ENCODE data around the gene MEX3C. TPM values are rescaled to one million over a fixed set of nuclear protein-coding genes. Genes with fewer than 3 reads are reported as not detected.

MEX3C gene
- polyA plus RNA-seq, 6 donors from 2014 or later = 6.6 to 13.4 (median 8.7) TPM

DNA sequence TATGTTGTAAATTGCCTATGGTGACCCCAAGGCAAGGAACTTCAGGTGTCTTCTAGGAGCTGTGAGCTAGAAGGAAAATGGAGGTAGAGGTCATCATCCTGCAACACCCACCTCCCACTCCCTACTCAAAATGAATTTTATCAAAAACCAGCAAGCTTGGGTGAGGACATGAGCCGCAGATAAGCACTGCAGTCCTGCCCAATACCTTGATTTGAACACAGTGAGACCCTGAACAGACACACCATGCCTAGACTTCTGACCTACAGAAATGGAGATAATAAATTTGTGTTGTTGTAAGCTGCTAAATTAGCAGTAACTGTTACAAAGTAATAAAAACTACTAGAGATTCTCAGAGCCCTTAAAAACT, 13.4 kb downstream of the MEX3C start:
- Mint-ChIP-seq H3K27me3 (no peaks in the 10 kb centered on the region), H3K4me3 (no peak overlapping the region), H3K9me3 (no peaks in the 10 kb centered on the region), H3K36me3 (peaks cover 0 to 8% of the 10 kb centered on the region in 2 donors), H3K27ac (peak overlapping the region in 1 of 6 donors; percentile 1), H3K4me1 (peaks cover 46 to 76% (median 70%) of the 10 kb centered on the region in 3 donors)
- ATAC-seq (ENCODE audit: low read depth in 2 of 2) (no peak), DNase-seq (no peak)

DNA sequence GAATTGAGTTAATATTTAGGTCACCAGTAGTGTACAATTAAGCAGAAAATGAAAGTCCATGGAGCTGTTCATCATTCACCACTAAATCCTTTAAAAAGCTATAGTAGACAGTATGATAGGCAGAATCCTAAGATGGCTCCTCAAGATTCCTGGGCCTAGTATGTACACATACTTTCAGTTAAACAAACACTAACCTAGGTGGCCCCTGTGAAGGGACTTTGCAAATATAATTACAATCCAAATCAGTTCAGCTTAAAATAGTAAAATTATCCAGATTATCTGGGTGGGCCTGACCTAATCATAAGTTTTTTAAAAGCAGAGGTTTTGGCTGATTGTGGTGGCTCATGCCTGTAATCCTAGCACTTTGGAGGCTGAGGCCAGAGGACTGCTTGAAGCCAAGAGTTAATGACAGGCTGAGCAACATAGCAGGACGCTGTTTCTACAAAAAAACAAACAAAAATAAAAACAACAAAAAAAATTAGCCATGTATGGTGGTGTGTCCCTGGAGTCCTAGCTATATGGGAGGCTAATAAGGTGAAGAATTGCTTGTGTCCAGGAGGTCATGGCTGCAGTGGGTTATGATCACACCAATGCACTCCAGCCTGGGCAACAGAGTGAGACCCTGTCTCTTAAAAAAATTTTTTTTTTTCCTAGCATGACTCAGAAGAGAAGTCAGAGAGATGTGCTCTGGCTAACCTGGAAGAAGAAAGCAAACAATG, 13.9 kb downstream of the MEX3C start:
- Mint-ChIP-seq H3K27me3 (no peaks in the 10 kb centered on the region), H3K4me3 (no peak overlapping the region), H3K27ac (peak overlapping the region in 3 of 6 donors; percentile 1 to 44 (median 24)), H3K36me3 (peaks cover 0 to 8% of the 10 kb centered on the region in 2 donors), H3K4me1 (peaks cover 46 to 73% (median 70%) of the 10 kb centered on the region in 3 donors), H3K9me3 (no peaks in the 10 kb centered on the region)
- DNase-seq (no peak), ATAC-seq (ENCODE audit: low read depth in 2 of 2) (no peak)

DNA sequence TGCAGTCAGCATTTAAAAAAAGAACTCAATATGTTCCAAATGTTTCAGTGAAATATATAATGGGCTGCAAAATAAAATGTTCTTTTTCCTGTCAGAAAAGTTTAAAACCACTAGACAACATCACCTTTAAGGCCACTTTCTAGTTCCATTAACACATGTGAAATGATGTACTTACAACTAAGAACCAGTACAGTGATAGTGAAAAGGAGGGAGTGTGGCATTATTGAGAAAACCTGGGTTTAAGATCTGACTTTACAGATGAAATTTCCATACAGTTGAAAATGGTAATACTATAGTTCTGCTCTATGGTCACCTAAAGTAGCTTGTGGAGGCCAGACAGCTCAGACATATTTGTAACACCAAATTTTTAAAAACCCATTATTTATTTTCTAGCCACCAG, 14.7 kb downstream of the MEX3C start:
- Mint-ChIP-seq H3K4me3 (no peak overlapping the region), H3K9me3 (no peaks in the 10 kb centered on the region)
- DNase-seq = no peak

DNA sequence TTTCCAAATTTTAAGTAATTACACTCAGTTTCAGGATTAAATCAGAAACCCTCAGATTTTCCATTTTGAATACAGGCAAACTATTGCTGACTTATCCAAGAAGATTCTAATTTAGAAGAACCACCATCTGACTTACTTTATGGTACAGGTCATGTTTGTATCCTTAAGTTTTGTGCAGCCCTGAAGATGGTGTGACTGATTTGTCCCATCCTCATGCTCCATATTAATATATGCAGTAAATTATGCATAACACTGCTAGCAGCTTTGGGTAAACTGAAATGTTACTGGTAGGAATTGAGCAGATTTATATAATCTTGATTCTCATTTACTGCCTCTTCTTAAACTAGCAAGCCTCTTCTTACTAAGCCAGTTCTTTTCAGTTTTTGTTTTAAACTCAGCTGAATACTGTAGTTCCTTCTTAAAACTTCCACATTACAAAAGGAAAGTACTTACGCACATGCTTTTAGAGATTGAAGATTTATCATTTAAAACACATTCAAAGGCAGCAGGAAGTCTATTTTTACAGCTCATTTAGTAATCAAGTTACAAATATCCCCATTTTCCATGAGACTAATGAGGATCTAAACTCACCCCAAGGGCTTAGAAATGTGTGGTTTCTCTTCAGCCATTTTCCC, 25.7 kb downstream of the MEX3C start:
- Mint-ChIP-seq H3K4me3 (peak overlapping the region in 3 of 8 donors; percentile 10 to 33 (median 18)), H3K36me3 (peaks cover 6 to 8% of the 10 kb centered on the region in 2 donors), H3K9me3 (peaks cover 0 to 2% (median 0%) of the 10 kb centered on the region in 7 donors), H3K27ac (peak overlapping the region; percentile 27 to 91 (median 81)), H3K4me1 (peaks cover 26 to 52% (median 41%) of the 10 kb centered on the region in 3 donors), H3K27me3 (no peaks in the 10 kb centered on the region)
- ATAC-seq (ENCODE audit: low read depth in 2 of 2) (no peak), DNase-seq (no peak)

More for the DNA sequence above, 14.7 kb downstream of the MEX3C start:
- Mint-ChIP-seq H3K27ac (peak overlapping the region in 1 of 6 donors; percentile 24), H3K36me3 (peaks cover 0 to 8% of the 10 kb centered on the region in 2 donors), H3K27me3 (no peaks in the 10 kb centered on the region), H3K4me1 (peaks cover 41 to 71% (median 63%) of the 10 kb centered on the region in 3 donors)
- no peak for ATAC-seq (ENCODE audit: low read depth in 2 of 2)

DNA sequence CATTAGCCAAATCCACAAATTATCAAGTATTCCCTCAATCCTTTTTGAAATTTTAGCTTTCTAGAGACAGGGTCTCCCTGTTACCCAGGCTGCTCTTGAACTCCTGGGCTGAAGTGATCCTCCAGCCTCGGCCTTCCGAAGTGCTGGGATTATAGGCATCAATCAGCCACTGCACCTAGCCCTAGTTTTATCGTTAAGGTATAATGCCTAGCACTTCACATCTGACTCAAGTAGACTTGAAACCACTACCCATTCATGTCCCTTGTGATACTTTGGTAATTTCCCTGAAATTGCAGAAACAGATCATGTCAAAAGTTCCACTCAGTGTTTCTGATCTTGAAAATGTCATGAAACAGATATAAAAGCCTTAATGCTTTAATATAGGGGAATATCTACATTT, 26.3 kb downstream of the MEX3C start:
- peaks cover 0 to under 1% (median 0%) of the 10 kb centered on the region in 7 donors for H3K9me3 Mint-ChIP-seq
- no peak for ATAC-seq (ENCODE audit: low read depth in 2 of 2)
- H3K4me1 Mint-ChIP-seq = peaks cover 26 to 52% (median 36%) of the 10 kb centered on the region in 3 donors
- DNase-seq = no peak
- peaks cover 1 to 2% of the 10 kb centered on the region in 2 donors for H3K36me3 Mint-ChIP-seq
- peak overlapping the region in 1 of 6 donors; percentile 29 for H3K27ac Mint-ChIP-seq
- H3K4me3 Mint-ChIP-seq = no peak overlapping the region
- no peaks in the 10 kb centered on the region for H3K27me3 Mint-ChIP-seq

DNA sequence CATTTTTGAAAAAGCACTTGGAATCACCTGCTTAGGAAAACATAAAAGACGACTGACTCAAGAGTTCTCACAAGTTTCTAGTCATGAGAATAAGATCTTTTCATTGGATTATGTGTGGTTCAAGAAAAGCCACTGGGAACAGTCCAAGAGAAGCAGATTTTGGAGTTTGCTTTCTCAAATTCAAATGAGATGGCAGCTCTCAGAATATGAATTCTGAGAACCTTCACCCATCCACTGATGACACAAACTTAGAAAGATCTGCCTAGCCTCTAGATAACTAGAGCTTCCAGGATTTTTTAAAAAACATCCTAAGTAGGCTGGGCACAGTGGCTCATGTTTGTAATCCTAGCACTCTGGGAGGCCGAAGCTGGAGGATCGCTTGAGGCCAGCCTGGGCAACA, 26.8 kb downstream of the MEX3C start:
- H3K9me3 Mint-ChIP-seq = no peaks in the 10 kb centered on the region
- H3K27me3 Mint-ChIP-seq = no peaks in the 10 kb centered on the region
- no peak overlapping the region for H3K27ac Mint-ChIP-seq
- H3K36me3 Mint-ChIP-seq = no peaks in the 10 kb centered on the region
- DNase-seq (no peak), ATAC-seq (ENCODE audit: low read depth in 2 of 2) (no peak)
- H3K4me1 Mint-ChIP-seq = peaks cover 26 to 52% (median 35%) of the 10 kb centered on the region in 3 donors
- H3K4me3 Mint-ChIP-seq = no peak overlapping the region

DNA sequence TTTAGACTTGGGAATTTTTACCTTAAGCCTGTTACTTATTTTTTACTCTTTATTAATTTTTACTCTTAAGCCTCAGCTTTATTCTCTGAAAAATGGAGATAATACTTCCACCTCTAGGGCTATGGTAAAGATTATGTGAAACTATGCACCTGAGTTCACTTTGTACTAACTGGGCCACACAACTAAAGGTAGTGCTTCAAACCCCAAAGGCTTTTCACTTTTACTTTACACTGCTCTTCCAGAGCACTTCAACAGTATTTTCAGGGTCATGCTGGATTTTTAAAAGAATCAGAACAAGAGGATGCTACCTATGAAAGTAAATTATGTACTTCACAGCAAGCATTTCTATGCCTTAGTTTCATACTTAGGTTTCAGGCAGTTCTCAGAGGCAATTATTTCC, 27.8 kb downstream of the MEX3C start:
- ATAC-seq (ENCODE audit: low read depth in 2 of 2) = no peak
- Mint-ChIP-seq H3K27me3 (no peaks in the 10 kb centered on the region), H3K9me3 (no peaks in the 10 kb centered on the region), H3K4me3 (no peak overlapping the region), H3K27ac (peak overlapping the region in 2 of 6 donors; percentile 26 to 47), H3K36me3 (no peaks in the 10 kb centered on the region), H3K4me1 (peaks cover 26 to 54% (median 35%) of the 10 kb centered on the region in 3 donors)
- DNase-seq = no peak

DNA sequence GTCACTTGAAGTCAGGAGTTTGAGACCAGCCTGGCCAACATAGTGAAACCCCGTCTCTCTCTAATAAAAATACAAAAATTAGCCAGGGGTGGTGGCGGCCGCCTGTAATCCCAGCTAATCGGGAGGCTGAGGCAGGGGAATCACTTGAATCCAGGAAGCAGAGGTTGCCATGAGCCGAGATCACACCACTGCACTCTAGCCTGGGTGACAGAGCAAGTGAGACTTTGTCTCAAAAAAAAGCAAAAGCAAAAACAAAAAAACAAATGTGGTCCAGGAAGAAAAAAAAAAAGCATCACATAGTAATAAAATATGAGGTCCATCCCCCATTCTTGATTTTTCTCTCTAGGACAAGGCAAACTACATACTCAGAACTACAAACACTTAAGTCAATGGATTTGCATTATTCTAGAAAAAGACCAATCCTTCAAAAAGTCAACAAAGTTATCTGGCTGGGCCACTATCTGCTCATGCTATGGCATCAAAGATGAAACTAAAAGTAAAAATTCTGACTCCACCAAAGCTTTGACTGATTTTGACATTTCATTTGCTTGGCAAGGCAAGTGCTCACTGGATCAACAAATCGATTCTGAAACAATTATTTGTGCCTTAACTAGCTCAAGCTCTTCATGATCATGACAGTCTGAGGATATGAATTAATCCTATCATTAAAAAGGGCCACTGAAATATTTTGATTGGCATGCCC, 28.4 kb downstream of the MEX3C start:
- Mint-ChIP-seq H3K27me3 (no peaks in the 10 kb centered on the region), H3K9me3 (no peaks in the 10 kb centered on the region), H3K36me3 (no peaks in the 10 kb centered on the region), H3K4me1 (peaks cover 26 to 54% (median 35%) of the 10 kb centered on the region in 3 donors), H3K4me3 (no peak overlapping the region), H3K27ac (no peak overlapping the region)
- no peak for ATAC-seq (ENCODE audit: low read depth in 2 of 2)
- no peak for DNase-seq

DNA sequence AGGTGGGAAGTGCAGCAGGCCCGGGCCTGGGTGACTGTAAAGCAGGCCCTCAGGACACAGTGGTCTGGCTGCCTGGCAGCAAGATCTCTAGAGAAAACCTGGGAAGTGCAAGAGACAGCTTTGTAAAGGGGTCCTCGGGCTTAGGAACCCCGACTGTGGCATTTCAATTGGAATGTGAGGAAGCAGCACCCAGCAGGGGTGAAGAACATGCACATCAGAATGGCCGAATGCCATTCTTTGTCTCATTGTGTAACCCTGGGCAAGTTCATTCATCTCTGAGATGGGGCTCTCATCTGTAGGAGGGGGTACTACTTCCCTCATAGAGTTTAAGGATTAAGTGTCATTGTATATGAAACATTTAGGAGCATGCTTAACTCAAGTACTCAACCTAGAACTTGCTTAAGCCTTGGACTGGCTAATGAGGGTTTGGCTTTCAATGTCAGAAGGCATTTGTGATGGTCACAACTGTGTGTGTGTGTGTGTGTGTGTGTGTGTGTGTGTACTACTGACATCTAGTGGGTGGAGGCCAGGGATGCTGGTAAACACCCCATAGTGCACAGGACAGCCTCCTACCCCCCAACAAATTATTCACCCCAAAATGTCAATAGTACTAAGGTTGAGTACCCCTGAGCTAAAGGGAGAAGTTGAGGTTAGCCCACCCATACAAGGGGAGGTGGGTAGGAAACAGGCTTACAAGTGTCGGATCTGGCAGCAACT, 29.3 kb downstream of the MEX3C start:
- no peak overlapping the region for H3K4me3 Mint-ChIP-seq
- H3K27ac Mint-ChIP-seq = peak overlapping the region in 3 of 6 donors; percentile 59 to 70 (median 69)
- no peaks in the 10 kb centered on the region for H3K9me3 Mint-ChIP-seq
- no peaks in the 10 kb centered on the region for H3K36me3 Mint-ChIP-seq
- ATAC-seq (ENCODE audit: low read depth in 2 of 2) (peak in 1 of 2 donors; percentile 32), DNase-seq (no peak)
- H3K27me3 Mint-ChIP-seq = no peaks in the 10 kb centered on the region
- peaks cover 26 to 51% (median 35%) of the 10 kb centered on the region in 3 donors for H3K4me1 Mint-ChIP-seq

DNA sequence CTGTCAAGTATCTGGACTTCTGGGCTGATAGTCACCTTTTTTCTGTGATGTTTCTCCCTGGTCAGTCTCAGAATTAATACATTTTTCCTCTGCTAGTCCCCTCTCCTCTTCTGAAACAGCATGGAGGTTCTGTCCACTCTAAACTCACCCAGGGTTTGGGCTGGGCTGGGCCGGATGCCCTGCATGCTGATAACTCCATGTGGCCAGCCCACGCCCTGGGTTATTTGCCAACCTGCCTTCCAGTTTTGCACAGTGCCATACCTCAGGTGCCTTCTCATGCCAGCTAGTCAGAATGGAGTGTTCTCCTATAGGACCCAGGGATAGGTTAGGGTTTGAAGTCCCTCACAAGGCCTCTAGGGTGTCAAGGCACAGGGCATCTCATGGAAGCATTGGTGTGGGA, 32.2 kb downstream of the MEX3C start:
- Mint-ChIP-seq H3K9me3 (no peaks in the 10 kb centered on the region), H3K27me3 (no peaks in the 10 kb centered on the region), H3K27ac (peak overlapping the region in 2 of 6 donors; percentile 12 to 76), H3K4me1 (peaks cover 14 to 29% (median 18%) of the 10 kb centered on the region in 3 donors), H3K4me3 (no peak overlapping the region), H3K36me3 (no peaks in the 10 kb centered on the region)
- ATAC-seq (ENCODE audit: low read depth in 2 of 2) (no peak), DNase-seq (no peak)

DNA sequence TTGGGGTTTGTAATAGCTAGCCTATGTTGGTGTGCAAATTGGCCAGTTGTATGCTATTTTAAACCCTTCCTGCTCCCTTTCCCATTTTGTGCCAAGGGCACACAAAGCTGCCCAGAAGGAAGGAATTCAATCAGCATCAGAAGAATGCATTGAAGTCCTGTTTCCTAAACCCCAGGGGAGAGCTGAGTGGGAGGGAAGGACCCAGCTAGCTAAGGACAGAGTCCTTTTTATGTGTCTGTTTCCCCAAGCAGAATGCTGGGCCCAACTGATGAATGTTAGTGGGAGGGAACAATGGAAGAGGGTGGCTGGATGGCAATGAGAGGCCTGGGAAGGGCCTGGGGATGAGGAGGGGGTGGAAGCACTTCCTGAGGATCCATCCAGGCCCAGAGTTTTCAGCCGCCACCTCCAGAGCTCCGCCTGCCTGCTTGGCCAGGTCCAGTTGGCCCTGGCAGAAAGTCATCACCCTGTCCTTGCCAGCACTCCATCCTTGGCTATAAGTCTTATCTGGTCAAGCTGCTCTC, 32.7 kb downstream of the MEX3C start:
- DNase-seq (no peak), ATAC-seq (ENCODE audit: low read depth in 2 of 2) (no peak)
- H3K9me3 Mint-ChIP-seq = no peaks in the 10 kb centered on the region
- peak overlapping the region in 1 of 6 donors; percentile 76 for H3K27ac Mint-ChIP-seq
- H3K4me1 Mint-ChIP-seq = peaks cover 15 to 30% (median 18%) of the 10 kb centered on the region in 3 donors
- no peak overlapping the region for H3K4me3 Mint-ChIP-seq
- no peaks in the 10 kb centered on the region for H3K36me3 Mint-ChIP-seq
- no peaks in the 10 kb centered on the region for H3K27me3 Mint-ChIP-seq

DNA sequence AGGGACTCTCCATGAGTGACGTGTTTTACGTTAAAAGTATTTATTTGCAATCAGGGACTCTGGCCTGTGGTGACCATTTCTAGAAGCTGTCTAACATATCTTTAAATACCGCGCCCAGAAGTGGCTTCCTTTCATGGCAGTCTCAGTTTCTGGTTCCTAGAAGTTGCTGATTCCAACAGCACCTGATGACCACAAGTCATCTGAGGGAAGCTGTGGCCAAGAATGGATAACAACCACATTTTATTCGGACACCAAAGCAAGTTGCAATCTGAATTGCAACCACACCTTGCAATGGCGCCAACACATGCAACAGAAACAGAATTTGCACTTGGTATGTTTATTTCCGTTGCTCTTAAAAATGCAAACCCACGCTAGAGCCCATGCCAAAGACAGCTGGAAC, 33.1 kb downstream of the MEX3C start:
- Mint-ChIP-seq H3K27ac (no peak overlapping the region), H3K9me3 (no peaks in the 10 kb centered on the region), H3K4me1 (peaks cover 17 to 29% (median 17%) of the 10 kb centered on the region in 3 donors), H3K4me3 (no peak overlapping the region), H3K27me3 (no peaks in the 10 kb centered on the region), H3K36me3 (no peaks in the 10 kb centered on the region)
- no peak for ATAC-seq (ENCODE audit: low read depth in 2 of 2)
- no peak for DNase-seq

DNA sequence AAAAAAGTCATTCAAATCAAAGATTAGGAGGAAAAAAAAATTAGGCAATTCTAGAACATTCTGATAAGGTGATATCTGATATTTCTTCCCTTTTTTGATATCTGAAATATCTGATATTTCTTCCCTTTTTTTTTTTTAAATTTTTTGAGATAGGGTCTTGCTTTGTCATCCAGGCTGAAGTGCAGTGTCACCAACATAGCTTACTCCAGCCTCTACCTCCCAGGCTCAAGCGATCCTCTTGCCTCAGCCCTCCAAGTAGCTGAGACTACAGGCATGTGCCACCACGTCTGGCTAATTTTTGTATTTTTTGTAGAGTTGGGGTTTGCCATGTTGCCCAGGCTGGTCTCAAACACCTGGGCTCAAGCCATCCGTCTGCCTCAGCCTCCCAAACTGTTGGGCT, 33.9 kb downstream of the MEX3C start:
- ATAC-seq (ENCODE audit: low read depth in 2 of 2) (no peak), DNase-seq (no peak)
- Mint-ChIP-seq H3K27ac (peak overlapping the region in 1 of 6 donors; percentile 53), H3K36me3 (no peaks in the 10 kb centered on the region), H3K9me3 (no peaks in the 10 kb centered on the region), H3K27me3 (no peaks in the 10 kb centered on the region), H3K4me1 (peaks cover 16 to 28% (median 18%) of the 10 kb centered on the region in 3 donors), H3K4me3 (no peak overlapping the region)

All from naive B cell (primary cell).